Measurements from ENCODE around the gene MCM9.

MCM9 gene

DNA sequence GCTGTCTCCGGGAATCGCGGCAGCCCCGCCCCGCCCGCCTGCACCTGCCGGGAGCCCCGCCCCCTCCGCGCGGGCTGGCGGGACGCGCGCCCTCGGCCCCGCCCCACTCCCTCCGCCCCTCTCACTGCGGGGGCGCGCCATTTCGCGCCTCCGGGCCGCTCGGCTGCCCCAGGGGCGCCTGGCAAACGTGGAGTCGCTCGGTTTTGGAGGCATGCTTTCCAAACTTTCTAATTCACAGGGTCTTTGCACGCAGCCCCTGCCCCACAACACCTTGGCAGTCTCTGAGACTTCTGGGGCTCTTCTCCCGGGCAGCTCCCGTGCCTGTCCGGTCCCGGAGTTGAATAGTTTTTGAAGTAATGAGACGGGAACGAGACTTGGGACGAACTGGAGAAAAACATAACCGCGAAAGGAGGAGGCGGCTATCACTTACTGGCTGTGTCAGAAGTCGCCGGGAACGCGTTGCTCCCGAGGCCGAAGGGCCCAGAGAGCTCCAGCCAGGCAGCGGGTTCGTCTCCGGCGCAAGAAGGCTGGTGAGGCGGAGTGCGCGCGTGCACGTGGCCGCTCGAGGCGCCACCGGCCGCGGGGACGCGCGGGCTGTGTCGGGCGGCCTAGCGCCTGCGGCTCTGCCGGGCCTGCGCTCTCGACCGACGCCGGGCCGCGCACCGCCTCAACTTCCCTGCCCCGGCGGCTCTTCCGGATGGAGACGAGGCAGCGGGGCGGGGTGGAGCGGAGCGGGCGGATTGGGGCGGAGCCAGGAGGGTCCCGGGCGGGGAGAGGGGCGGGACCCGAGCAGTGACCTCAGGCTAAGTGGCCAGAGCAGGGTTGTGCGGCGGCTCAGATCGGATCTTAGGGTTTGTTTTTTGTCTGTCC, at the start of gene MCM9:
TSS of gene MCM9 (minus strand) at position 699 of the 870 bp plus-strand sequence. CDS start 3,436 bp downstream, outside the sequence.
- Histone ChIP-seq H3K36me3 (ENCODE audit: insufficient read depth, insufficient read length, low read length) (peaks cover 12% of the 10 kb centered on the region), H3K4me1 (ENCODE audit: insufficient read depth, insufficient read length) (no peaks in the 10 kb centered on the region), H3K9me3 (ENCODE audit: insufficient read depth, low read length) (no peaks in the 10 kb centered on the region; the same call in 1 of the 2 replicates), H3K9ac (ENCODE audit: insufficient read length, low read depth) (peak within 1 kb of the TSS; percentile 82), H3K27me3 (ENCODE audit: insufficient read depth, insufficient read length) (no peaks in the 10 kb centered on the region), H3K4me3 (ENCODE audit: insufficient read length, low read depth) (peak within 1 kb of the TSS; percentile 88)
- TF ChIP-seq ZNF274 (IDR thresholded peaks at IDR 0.05; ENCODE audit: low read depth, low read length), result no peak
- TF ChIP-seq YY1 (IDR thresholded peaks at IDR 0.05; ENCODE audit: insufficient read depth, insufficient read length), result no peak
- TF ChIP-seq SUZ12 (IDR thresholded peaks at IDR 0.05; ENCODE audit: extremely low read depth, insufficient read depth, insufficient read length), result no peak
- peak; percentile 78 for DNase-seq (ENCODE audit: low read depth, low spot score)

DNA sequence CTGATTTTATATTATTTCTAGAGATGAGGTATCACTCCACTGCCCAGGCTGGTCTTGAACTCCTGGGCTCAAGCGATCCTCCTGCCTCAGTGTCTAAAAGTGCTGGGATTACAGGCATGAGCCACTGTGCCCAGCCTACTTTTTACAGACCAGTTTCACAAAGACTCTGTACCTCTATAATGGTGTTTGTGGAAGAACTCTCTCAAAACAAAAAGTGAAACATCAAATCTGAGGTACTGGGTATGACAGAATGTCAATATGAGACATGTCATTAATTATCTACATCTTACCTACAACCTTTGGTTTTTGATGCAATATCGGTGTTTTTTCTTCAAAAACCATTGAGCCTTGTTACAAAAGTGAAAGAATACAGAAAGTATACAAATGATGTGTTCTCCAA, 49.4 kb upstream of the MCM9 start:
- TF ChIP-seq SUZ12 (IDR thresholded peaks at IDR 0.05; ENCODE audit: extremely low read depth, insufficient read depth, insufficient read length) (no peak), YY1 (IDR thresholded peaks at IDR 0.05; ENCODE audit: insufficient read depth, insufficient read length) (no peak), ZNF274 (IDR thresholded peaks at IDR 0.05; ENCODE audit: low read depth, low read length) (no peak)
- H3K27me3 ChIP-seq (ENCODE audit: insufficient read depth, insufficient read length), result no peaks in the 10 kb centered on the region
- no peaks in the 10 kb centered on the region for H3K4me1 ChIP-seq (ENCODE audit: insufficient read depth, insufficient read length)
- no peak overlapping the region for H3K4me3 ChIP-seq (ENCODE audit: insufficient read length, low read depth)
- no peak overlapping the region for H3K9ac ChIP-seq (ENCODE audit: insufficient read length, low read depth)
- no peaks in the 10 kb centered on the region for H3K9me3 ChIP-seq (ENCODE audit: insufficient read depth, low read length)
- no peak for DNase-seq (ENCODE audit: low read depth, low spot score)
- no peaks in the 10 kb centered on the region for H3K36me3 ChIP-seq (ENCODE audit: insufficient read depth, insufficient read length, low read length)

DNA sequence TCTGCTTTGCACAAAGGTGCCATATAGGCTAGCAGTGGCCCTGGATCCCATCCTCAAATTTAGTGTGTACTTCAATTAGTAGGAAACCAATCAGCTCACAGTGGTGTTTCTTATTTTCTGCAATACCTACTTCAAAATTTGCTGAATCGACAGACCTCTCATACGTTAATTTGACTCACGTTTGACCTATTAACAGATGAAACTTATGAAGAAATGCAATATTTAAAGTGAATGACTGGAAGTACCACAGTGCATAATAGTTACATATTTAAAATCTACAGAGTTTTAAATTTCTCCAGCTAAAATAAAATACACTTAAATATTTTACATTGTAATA, 47.6 kb upstream of the MCM9 start:
- Histone ChIP-seq H3K27me3 (ENCODE audit: insufficient read depth, insufficient read length) (no peaks in the 10 kb centered on the region), H3K36me3 (ENCODE audit: insufficient read depth, insufficient read length, low read length) (no peaks in the 10 kb centered on the region), H3K9ac (ENCODE audit: insufficient read length, low read depth) (no peak overlapping the region), H3K9me3 (ENCODE audit: insufficient read depth, low read length) (no peaks in the 10 kb centered on the region), H3K4me3 (ENCODE audit: insufficient read length, low read depth) (no peak overlapping the region), H3K4me1 (ENCODE audit: insufficient read depth, insufficient read length) (no peaks in the 10 kb centered on the region)
- TF ChIP-seq ZNF274 (IDR thresholded peaks at IDR 0.05; ENCODE audit: low read depth, low read length), result no peak
- TF ChIP-seq SUZ12 (IDR thresholded peaks at IDR 0.05; ENCODE audit: extremely low read depth, insufficient read depth, insufficient read length), result no peak
- TF ChIP-seq YY1 (IDR thresholded peaks at IDR 0.05; ENCODE audit: insufficient read depth, insufficient read length), result no peak
- no peak for DNase-seq (ENCODE audit: low read depth, low spot score)

DNA sequence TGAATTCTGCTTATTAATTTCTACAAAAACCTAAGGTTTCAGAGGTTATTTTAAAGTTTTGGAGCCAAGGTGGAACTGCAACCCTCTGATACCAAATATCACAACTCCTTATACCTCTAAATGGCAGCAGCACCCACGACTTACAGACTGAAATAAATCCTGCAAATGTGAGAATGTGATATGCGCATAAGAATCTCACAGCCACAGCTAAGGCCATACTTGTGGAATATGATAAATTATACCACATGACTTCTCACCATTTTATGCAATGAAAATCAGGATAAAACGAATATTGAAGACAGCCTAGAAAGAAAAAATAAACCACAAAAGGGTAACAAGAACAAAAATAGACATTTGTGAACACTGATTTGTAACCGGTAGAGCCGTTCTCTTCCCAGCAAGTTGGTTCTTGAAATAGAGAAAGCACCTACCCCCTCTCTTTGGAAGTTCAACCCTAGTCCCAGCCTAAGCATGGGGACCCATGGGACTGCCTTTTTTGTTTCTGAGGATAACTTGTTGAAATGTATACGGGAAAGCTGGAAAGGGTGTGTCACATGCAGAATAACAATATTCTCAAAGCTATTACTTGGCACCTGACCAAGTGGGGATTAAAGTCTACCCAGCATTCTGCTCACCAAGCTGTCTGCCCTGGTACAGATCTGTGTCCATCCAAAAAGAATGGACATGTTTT, 47.1 kb upstream of the MCM9 start:
- Histone ChIP-seq H3K4me3 (ENCODE audit: insufficient read length, low read depth) (no peak overlapping the region), H3K4me1 (ENCODE audit: insufficient read depth, insufficient read length) (no peaks in the 10 kb centered on the region), H3K36me3 (ENCODE audit: insufficient read depth, insufficient read length, low read length) (no peaks in the 10 kb centered on the region), H3K9me3 (ENCODE audit: insufficient read depth, low read length) (no peaks in the 10 kb centered on the region), H3K27me3 (ENCODE audit: insufficient read depth, insufficient read length) (no peaks in the 10 kb centered on the region), H3K9ac (ENCODE audit: insufficient read length, low read depth) (no peak overlapping the region)
- no peak for TF ChIP-seq SUZ12 (IDR thresholded peaks at IDR 0.05; ENCODE audit: extremely low read depth, insufficient read depth, insufficient read length)
- no peak for TF ChIP-seq ZNF274 (IDR thresholded peaks at IDR 0.05; ENCODE audit: low read depth, low read length)
- TF ChIP-seq YY1 (IDR thresholded peaks at IDR 0.05; ENCODE audit: insufficient read depth, insufficient read length), result no peak
- DNase-seq (ENCODE audit: low read depth, low spot score), result no peak

DNA sequence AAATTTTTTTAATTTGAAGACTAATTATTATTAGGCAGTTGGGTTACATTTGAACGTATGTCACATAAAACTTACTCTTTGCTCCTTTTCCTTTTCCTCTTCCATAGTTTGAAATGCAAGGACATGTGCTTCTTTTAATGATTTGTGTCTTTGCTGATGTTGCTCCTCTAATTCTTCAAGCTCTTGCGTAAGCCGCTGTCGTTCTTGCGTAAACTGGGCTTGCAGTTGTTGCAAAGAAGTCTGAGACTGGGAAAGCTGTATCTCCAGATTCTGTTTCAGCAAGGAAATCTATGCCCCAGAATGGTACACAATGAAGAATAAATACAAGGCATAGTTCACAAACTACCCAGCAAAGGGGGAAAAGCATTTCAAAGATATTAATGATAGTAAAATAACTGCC, 45.1 kb upstream of the MCM9 start:
- no peak for DNase-seq (ENCODE audit: low read depth, low spot score)
- no peaks in the 10 kb centered on the region for H3K36me3 ChIP-seq (ENCODE audit: insufficient read depth, insufficient read length, low read length)
- H3K4me3 ChIP-seq (ENCODE audit: insufficient read length, low read depth), result no peak overlapping the region
- H3K9me3 ChIP-seq (ENCODE audit: insufficient read depth, low read length), result no peaks in the 10 kb centered on the region
- H3K9ac ChIP-seq (ENCODE audit: insufficient read length, low read depth), result no peak overlapping the region
- no peaks in the 10 kb centered on the region for H3K27me3 ChIP-seq (ENCODE audit: insufficient read depth, insufficient read length)
- no peaks in the 10 kb centered on the region for H3K4me1 ChIP-seq (ENCODE audit: insufficient read depth, insufficient read length)
- no peak for TF ChIP-seq ZNF274 (IDR thresholded peaks at IDR 0.05; ENCODE audit: low read depth, low read length)
- no peak for TF ChIP-seq YY1 (IDR thresholded peaks at IDR 0.05; ENCODE audit: insufficient read depth, insufficient read length)
- TF ChIP-seq SUZ12 (IDR thresholded peaks at IDR 0.05; ENCODE audit: extremely low read depth, insufficient read depth, insufficient read length), result no peak

DNA sequence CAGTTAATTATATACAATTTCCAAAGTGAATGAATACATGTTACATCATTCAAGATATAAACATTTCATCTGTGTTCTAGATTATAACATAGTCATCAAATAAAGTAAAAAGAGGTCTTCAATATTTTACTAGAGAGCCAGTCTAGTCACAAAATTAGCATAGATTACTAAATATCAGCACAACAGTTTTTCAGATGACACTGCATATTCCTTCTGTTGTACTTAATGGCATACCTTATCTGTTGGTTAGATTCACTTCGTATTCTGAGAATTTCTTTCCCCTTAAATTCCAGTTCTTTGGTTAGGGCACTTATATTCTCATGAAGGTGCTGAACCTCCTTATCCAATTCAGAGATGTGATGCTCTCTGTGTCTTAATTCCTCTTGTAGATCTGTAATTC, 39.8 kb upstream of the MCM9 start:
- no peaks in the 10 kb centered on the region for H3K27me3 ChIP-seq (ENCODE audit: insufficient read depth, insufficient read length)
- no peak overlapping the region for H3K4me3 ChIP-seq (ENCODE audit: insufficient read length, low read depth)
- no peaks in the 10 kb centered on the region for H3K36me3 ChIP-seq (ENCODE audit: insufficient read depth, insufficient read length, low read length)
- H3K9ac ChIP-seq (ENCODE audit: insufficient read length, low read depth), result no peak overlapping the region
- no peaks in the 10 kb centered on the region for H3K9me3 ChIP-seq (ENCODE audit: insufficient read depth, low read length)
- DNase-seq (ENCODE audit: low read depth, low spot score), result no peak
- TF ChIP-seq YY1 (IDR thresholded peaks at IDR 0.05; ENCODE audit: insufficient read depth, insufficient read length) (no peak), SUZ12 (IDR thresholded peaks at IDR 0.05; ENCODE audit: extremely low read depth, insufficient read depth, insufficient read length) (no peak), ZNF274 (IDR thresholded peaks at IDR 0.05; ENCODE audit: low read depth, low read length) (no peak)
- no peaks in the 10 kb centered on the region for H3K4me1 ChIP-seq (ENCODE audit: insufficient read depth, insufficient read length)

DNA sequence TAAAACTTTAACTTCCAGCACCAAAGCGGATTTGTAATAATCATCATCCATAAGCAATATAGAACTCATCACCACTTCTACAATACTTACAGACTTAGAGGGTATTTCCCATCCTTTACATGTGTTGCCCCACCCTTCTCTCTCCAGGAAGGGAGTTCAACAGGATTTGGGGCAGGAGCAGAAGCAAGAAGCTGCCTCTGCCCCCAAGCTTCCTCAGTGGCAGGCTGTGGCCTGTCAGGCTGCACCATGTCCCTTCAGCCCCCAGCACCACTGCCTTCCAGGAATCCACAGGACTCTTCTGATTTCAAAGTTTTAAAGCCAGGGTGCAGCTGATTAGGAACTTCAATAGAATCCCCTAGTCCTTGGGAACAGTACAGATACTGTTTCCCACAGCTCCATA, 36.7 kb upstream of the MCM9 start:
- H3K4me1 ChIP-seq (ENCODE audit: insufficient read depth, insufficient read length), result no peaks in the 10 kb centered on the region
- no peak for DNase-seq (ENCODE audit: low read depth, low spot score)
- H3K36me3 ChIP-seq (ENCODE audit: insufficient read depth, insufficient read length, low read length), result no peaks in the 10 kb centered on the region
- TF ChIP-seq SUZ12 (IDR thresholded peaks at IDR 0.05; ENCODE audit: extremely low read depth, insufficient read depth, insufficient read length) (no peak), ZNF274 (IDR thresholded peaks at IDR 0.05; ENCODE audit: low read depth, low read length) (no peak)
- H3K27me3 ChIP-seq (ENCODE audit: insufficient read depth, insufficient read length), result no peaks in the 10 kb centered on the region
- no peak overlapping the region for H3K4me3 ChIP-seq (ENCODE audit: insufficient read length, low read depth)
- no peaks in the 10 kb centered on the region for H3K9me3 ChIP-seq (ENCODE audit: insufficient read depth, low read length)
- no peak overlapping the region for H3K9ac ChIP-seq (ENCODE audit: insufficient read length, low read depth)
